A549 (cell line): ENCODE results near the gene CDADC1. TPM values are rescaled to one million over a fixed set of nuclear protein-coding genes. Genes with fewer than 3 reads are reported as not detected.

Source experiments
- ATAC-seq, 2 experiments: fragments of 200-7000 bp in 1 of 2; fragments of >200 bp in 1 of 2; cut with Nextera tagmentation in 1 of 2; cut with Tn5 transposase in 1 of 2; 3 replicates each; pipeline versions ENCODE4 v1.8.0 to v1.9.1; 2018 to 2020; ENCODE audit warnings: mild to moderate bottlenecking in 1 of 2, moderate library complexity in 1 of 2
- CTCF ChIA-PET: fragments of 300-600 bp; sonication (Branson Sonifier 250); formaldehyde crosslinking; extraction: SDS; loops from one replicate; lab custom pipeline; 2021; ENCODE audit warnings: antibody characterized with exemption, inconsistent platforms; lab: Yijun Ruan, JAX
- POLR2A ChIA-PET: fragments of 350-600 bp; formaldehyde crosslinking; extraction: SDS; loops from one replicate; lab custom pipeline; 2021; ENCODE audit warnings: antibody characterized with exemption, inconsistent platforms; lab: Yijun Ruan, JAX
- DNase-seq, 2 experiments: peaks; one replicate each; pipeline versions ENCODE4 v3.0.0 to v3.0.0-alpha.2; 2011 to 2016; ENCODE audit warnings: low read depth in 1 of 2, low spot score in 1 of 2
- FAIRE-seq: peaks from 2 replicates; lab custom pipeline; 2011; peaks lifted over from hg19 to GRCh38; lab: Jason Lieb, UNC
- H3K27ac ChIP-seq, 2 experiments: fragments of >200 bp; sonication (Bioruptor Twin); formaldehyde crosslinking; 3 replicates each; pipeline ENCODE4 v1.5.1; 2016 to 2017
- H3K4me1 ChIP-seq: fragments of >200 bp; sonication (Bioruptor Twin); formaldehyde crosslinking; 3 replicates; pipeline ENCODE4 v1.6.1; 2016
- H3K4me2 ChIP-seq: fragments of >200 bp; sonication (Bioruptor Twin); formaldehyde crosslinking; 3 replicates; pipeline ENCODE4 v1.6.1; 2016
- H3K4me3 ChIP-seq: fragments of >200 bp; sonication (Bioruptor Twin); formaldehyde crosslinking; 3 replicates; pipeline ENCODE4 v1.5.1; 2016
- H3K9me3 ChIP-seq: fragments of >200 bp; sonication (Bioruptor Twin); formaldehyde crosslinking; 3 replicates; pipeline ENCODE4 v1.6.1; 2016
- BHLHE40 ChIP-seq: IDR thresholded peaks from 2 replicates; pipeline ENCODE4 v1.6.1; 2012; ENCODE audit warnings: low read depth, low read length, inconsistent platforms
- CHD4 ChIP-seq: fragments of 200-600 bp; sonication (generic); IDR thresholded peaks from 2 replicates; pipeline ENCODE4 v1.6.1; 2016; ENCODE audit warnings: antibody characterized with exemption, mild to moderate bottlenecking, borderline replicate concordance
- CTCF ChIP-seq: fragments of >200 bp; sonication (Bioruptor Twin); formaldehyde crosslinking; IDR thresholded peaks from 3 replicates; pipeline ENCODE4 v1.5.1; 2016
- E2F6 ChIP-seq: IDR thresholded peaks from 2 replicates; pipeline ENCODE4 v1.6.1; 2012; ENCODE audit warnings: low read depth, borderline replicate concordance
- ELK1 ChIP-seq: fragments of 150-350 bp; IDR thresholded peaks from 2 replicates; pipeline ENCODE4 v1.6.1; 2014; ENCODE audit warnings: low read depth, mild to moderate bottlenecking, low read length
- HOXB13 ChIP-seq: fragments of 250-450 bp; sonication (Bioruptor Pico); IDR thresholded peaks from 2 replicates; pipeline ENCODE4 v1.5.0; 2020; ENCODE audit warnings: low read depth, mild to moderate bottlenecking, moderate library complexity
- HOXB5 ChIP-seq: fragments of 250-450 bp; sonication (Bioruptor Pico); IDR thresholded peaks from 2 replicates; pipeline ENCODE4 v1.5.0; 2020; ENCODE audit warnings: mild to moderate bottlenecking, moderate library complexity
- KDM1A ChIP-seq: fragments of 200-600 bp; sonication (generic); IDR thresholded peaks from 2 replicates; pipeline ENCODE4 v1.6.1; 2016; ENCODE audit warnings: low read depth, mild to moderate bottlenecking
- KDM5A ChIP-seq: fragments of 200-600 bp; sonication (generic); IDR thresholded peaks from 2 replicates; pipeline ENCODE4 v1.6.1; 2016; ENCODE audit warnings: antibody characterized with exemption, mild to moderate bottlenecking
- MAFK ChIP-seq: fragments of 450-650 bp; IDR thresholded peaks from 2 replicates; pipeline ENCODE4 v1.6.1; 2014; ENCODE audit not compliant: partially characterized antibody
- POLR2AphosphoS2 ChIP-seq: conservative IDR thresholded peaks from 2 replicates; pipeline ENCODE4 v1.6.1; 2012; ENCODE audit warnings: low read length, improper control_type of control experiment, inconsistent platforms
- RAD21 ChIP-seq, 2 experiments: fragments of >200 bp in 1 of 2; sonication (Bioruptor Twin) in 1 of 2; formaldehyde crosslinking in 1 of 2; IDR thresholded peaks in 1 of 2; conservative IDR thresholded peaks in 1 of 2; 2 replicates in 1 of 2; 3 replicates in 1 of 2; pipeline ENCODE4 v1.6.1; 2012 to 2018; ENCODE audit warnings: inconsistent platforms in 1 of 2
- RARB ChIP-seq: fragments of 250-450 bp; sonication (Bioruptor Pico); IDR thresholded peaks from 2 replicates; pipeline ENCODE4 v1.8.0; 2021; ENCODE audit warnings: mild to moderate bottlenecking, moderate library complexity
- RFX5 ChIP-seq: fragments of 450-650 bp; IDR thresholded peaks from 2 replicates; pipeline ENCODE4 v1.7.1; 2014; ENCODE audit warnings: antibody characterized with exemption, mild to moderate bottlenecking, moderate library complexity
- RNF2 ChIP-seq: fragments of 200-600 bp; sonication (generic); IDR thresholded peaks from 2 replicates; pipeline ENCODE4 v1.6.1; 2016; ENCODE audit warnings: low read depth, mild to moderate bottlenecking, antibody characterized with exemption, moderate library complexity, borderline replicate concordance
- SMC3 ChIP-seq: fragments of >200 bp; sonication (Bioruptor Twin); formaldehyde crosslinking; IDR thresholded peaks from 3 replicates; pipeline ENCODE4 v1.6.1; 2018; ENCODE audit warnings: inconsistent platforms
- TFCP2L1 ChIP-seq: fragments of 250-450 bp; sonication (Bioruptor Pico); IDR thresholded peaks from 2 replicates; pipeline ENCODE4 v1.5.0; 2021; ENCODE audit warnings: mild to moderate bottlenecking
- TP53 ChIP-seq: fragments of 250-450 bp; sonication (Bioruptor Pico); IDR thresholded peaks from 2 replicates; pipeline ENCODE4 v1.5.0; 2021; ENCODE audit warnings: mild to moderate bottlenecking, moderate library complexity
- ZFP36 ChIP-seq: fragments of 450-650 bp; IDR thresholded peaks from 2 replicates; pipeline ENCODE4 v1.6.1; 2014; ENCODE audit warnings: borderline replicate concordance; ENCODE audit not compliant: partially characterized antibody
- WGBS: methylation state at CpG from one replicate; pipeline ENCODE4 v1.1.6; 2017; ENCODE audit errors: missing lambda C conversion rate; 5-methylcytosine and 5-hydroxymethylcytosine counted together
- polyA plus RNA-seq, 4 experiments: library from polyadenylated mRNA; depleted of rRNA in 3 of 4; stranded (reverse); fragments of >200 nt; fragmentation: RNase III in 1 of 4; extraction: RNeasy Plus Mini Kit Qiagen cat#74134 plus additional on column Dnase treatment in 1 of 4; gene quantifications; 2 replicates in 3 of 4; 3 replicates in 1 of 4; pipeline ENCODE4 v1.2.3, GENCODE V29; 2011 to 2017
- TF ChIP-seq, protein P1 (sequence below): IDR thresholded peaks from 2 replicates; pipeline ENCODE4 v1.6.1; 2012

CDADC1 gene
- polyA plus RNA-seq, 2 of the 4 experiments (the other 2 are of a cell fraction), result 4.3 to 9.6 TPM

GRCh38 chr13:49300276-49300675 lies 52.6 kb downstream of the CDADC1 start:
- FAIRE-seq, result no peak
- H3K4me1 ChIP-seq, result no peaks in the 10 kb centered on the region
- POLR2A ChIA-PET, result no interaction called here
- WGBS, result 42% methylated on average over 5 of the region's 5 CpGs
- H3K27ac ChIP-seq, result no peak overlapping the region
- TF ChIP-seq, protein P1, sequence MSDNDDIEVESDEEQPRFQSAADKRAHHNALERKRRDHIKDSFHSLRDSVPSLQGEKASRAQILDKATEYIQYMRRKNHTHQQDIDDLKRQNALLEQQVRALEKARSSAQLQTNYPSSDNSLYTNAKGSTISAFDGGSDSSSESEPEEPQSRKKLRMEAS, result no peak
- TF ChIP-seq TFCP2L1 (CRISPR knock-in tag) (no peak), POLR2AphosphoS2 (no peak), RFX5 (no peak), TP53 (CRISPR knock-in tag) (no peak), ELK1 (no peak), CHD4 (no peak), KDM1A (no peak), CTCF (no peak), BHLHE40 (no peak), HOXB13 (CRISPR knock-in tag) (no peak), E2F6 (no peak), ZFP36 (no peak), HOXB5 (CRISPR knock-in tag) (no peak), MAFK (no peak), RARB (CRISPR knock-in tag) (no peak), KDM5A (no peak)
- TF ChIP-seq, all 56 proteins: peak for 0
- no peak overlapping the region for H3K4me3 ChIP-seq
- ATAC-seq (no peak), DNase-seq (no peak)
- H3K9me3 ChIP-seq, result no peaks in the 10 kb centered on the region
- CTCF ChIA-PET, result interaction anchor here (0.6 to 5.8 kb wide), 18 partner anchors 9 to 307 kb away, joined by 3 to 45 read pairs (median 4); partner anchors contain the start of genes CAB39L and SETDB2
- no peak overlapping the region for H3K4me2 ChIP-seq

DNA sequence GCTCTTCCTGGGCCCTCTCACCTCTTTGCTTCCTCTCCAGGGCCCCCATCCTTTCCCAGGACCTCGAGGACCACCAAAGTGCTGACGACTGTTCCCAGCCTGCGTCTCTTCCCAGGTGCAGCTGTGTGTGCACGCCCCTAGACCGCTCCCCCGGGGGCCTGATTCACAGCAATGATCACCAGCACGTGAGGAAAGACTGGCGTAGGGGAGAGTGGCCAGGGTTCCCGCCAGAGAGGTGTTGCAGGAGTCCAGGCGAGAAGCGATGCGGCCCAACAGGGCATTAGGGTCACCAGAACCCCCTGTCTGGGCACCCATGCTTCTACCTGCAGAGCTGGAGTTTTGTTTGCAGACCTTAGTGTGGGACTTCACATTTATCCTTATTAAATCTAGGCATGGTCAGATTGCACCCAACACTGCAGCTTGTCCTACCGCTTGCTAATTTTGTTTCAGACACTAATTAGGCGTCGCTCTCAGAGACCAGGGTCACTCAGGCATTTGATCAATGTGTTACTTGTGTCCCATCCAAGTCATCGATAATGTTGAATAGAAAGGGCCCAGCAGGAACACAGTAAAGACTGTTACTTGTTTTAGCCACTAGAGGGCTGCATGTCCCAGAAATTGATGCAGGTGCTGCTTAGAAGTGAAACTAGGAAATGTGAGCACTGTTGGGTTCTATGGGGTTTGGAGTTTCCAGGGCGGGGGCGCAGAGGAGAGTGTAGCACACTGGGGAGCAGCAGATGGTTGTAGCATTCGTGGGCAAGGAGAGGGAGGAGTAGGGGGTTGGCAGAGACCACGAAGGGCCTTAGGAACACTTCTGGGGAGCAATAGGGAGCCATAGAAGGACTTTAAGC lies 53.2 kb downstream of the CDADC1 start:
- H3K4me2 ChIP-seq, result peak overlapping the region; percentile 75
- H3K27ac ChIP-seq, result peak overlapping the region; percentile 61 to 76; a peak in 5 of 6 replicates
- 0 out of 3 replicates have a peak overlapping the region, but pooled peaks have one; percentile 30 for H3K4me3 ChIP-seq
- FAIRE-seq (no peak), DNase-seq (peak; percentile 60 to 66), ATAC-seq (peak; percentile 82 to 95)
- H3K4me1 ChIP-seq, result no peaks in the 10 kb centered on the region
- TF ChIP-seq SMC3 (peak; percentile 85), MAFK (no peak), RNF2 (no peak), CTCF (peak; percentile 75), RAD21 (conservative IDR thresholded peaks at IDR 0.05 in 1 of 2, IDR thresholded peaks at IDR 0.05 in 1 of 2) (peak; percentile 83 to 89), ZFP36 (peak; percentile 3)
- CTCF ChIA-PET, result interaction anchor here (0.6 to 5.8 kb wide), 20 partner anchors 9 to 306 kb away, joined by 3 to 45 read pairs (median 4); partner anchors contain the start of genes CAB39L, CDADC1 and SETDB2
- POLR2A ChIA-PET, result no interaction called here
- 17% methylated on average over 18 of the region's 20 CpGs for WGBS
- H3K9me3 ChIP-seq, result no peaks in the 10 kb centered on the region
